BLaER1 treated with 17β-estradiol and CSF1 and Interleukin-3, amounts not matched to agents 10 nM and 100 nM (cell line): Measurements from ENCODE around the gene CPHXL2.

ENCODE experiments used
- H3K27ac ChIP-seq, 11 experiments: shearing (Covaris generic); formaldehyde crosslinking; 2 replicates each; pipeline ENCODE4 v1.8.1; 2022
- H3K27me3 ChIP-seq, 11 experiments: shearing (Covaris generic); formaldehyde crosslinking; 2 replicates each; pipeline ENCODE4 v1.8.1; 2022
- H3K36me3 ChIP-seq, 11 experiments: shearing (Covaris generic); formaldehyde crosslinking; 2 replicates each; pipeline ENCODE4 v1.8.1; 2022
- H3K4me1 ChIP-seq, 10 experiments: shearing (Covaris generic); formaldehyde crosslinking; 2 replicates each; pipeline ENCODE4 v1.8.1; 2022
- H3K4me2 ChIP-seq, 11 experiments: shearing (Covaris generic); formaldehyde crosslinking; 2 replicates each; pipeline ENCODE4 v1.8.1; 2022
- H3K4me3 ChIP-seq, 10 experiments: shearing (Covaris generic); formaldehyde crosslinking; 2 replicates each; pipeline ENCODE4 v1.8.1; 2022
- H3K9ac ChIP-seq, 11 experiments: shearing (Covaris generic); formaldehyde crosslinking; 2 replicates each; pipeline ENCODE4 v1.8.1; 2022
- H3K9me3 ChIP-seq, 11 experiments: shearing (Covaris generic); formaldehyde crosslinking; replicated peaks in 1 of 11; 2 replicates each; pipeline ENCODE4 v1.8.1; 2022
- H4K20me1 ChIP-seq, 11 experiments: shearing (Covaris generic); formaldehyde crosslinking; 2 replicates each; pipeline ENCODE4 v1.8.1; 2022
- Cebpa-rat ChIP-seq, 11 experiments: shearing (Covaris generic); IDR thresholded peaks; 2 replicates each; pipeline ENCODE4 v1.8.1; 2022

CPHXL2 gene

GRCh38 chr16:75628351-75628750 lies 48.5 kb downstream of the CPHXL2 start:
- Histone ChIP-seq H3K4me3 (peak overlapping the region in 1 of 10 experiments; percentile 38; a peak in 1 of 20 replicates), H3K36me3 (peaks cover 79 to 93% (median 91%) of the 10 kb centered on the region in 11 experiments), H4K20me1 (peaks cover 0 to 49% (median 23%) of the 10 kb centered on the region in 11 experiments; a peak in 12 of 22 replicates), H3K27me3 (no peaks in the 10 kb centered on the region), H3K4me2 (peak overlapping the region; percentile 31 to 81 (median 69); a peak in 21 of 22 replicates), H3K9ac (peak overlapping the region in 3 of 11 experiments; percentile 11 to 28 (median 27); a peak in 3 of 22 replicates), H3K4me1 (peaks cover 24 to 58% (median 42%) of the 10 kb centered on the region in 10 experiments), H3K9me3 (no peaks in the 10 kb centered on the region), H3K27ac (peak overlapping the region in 10 of 11 experiments; percentile 26 to 51 (median 36); a peak in 16 of 22 replicates)
- TF ChIP-seq Cebpa-rat (IDR thresholded peaks at IDR 0.05): no peak

- Histone ChIP-seq H3K9me3 (no peaks in the 10 kb centered on the region), H4K20me1 (peaks cover 0 to 48% (median 23%) of the 10 kb centered on the region in 11 experiments; a peak in 12 of 22 replicates), H3K9ac (peak overlapping the region in 4 of 11 experiments; percentile 0 to 28 (median 19); a peak in 4 of 22 replicates), H3K36me3 (peaks cover 74 to 88% (median 86%) of the 10 kb centered on the region in 11 experiments), H3K4me2 (peak overlapping the region; percentile 21 to 81 (median 69); a peak in 21 of 22 replicates), H3K4me1 (peaks cover 24 to 58% (median 42%) of the 10 kb centered on the region in 10 experiments), H3K4me3 (peak overlapping the region in 1 of 10 experiments; percentile 38; a peak in 2 of 20 replicates), H3K27me3 (no peaks in the 10 kb centered on the region), H3K27ac (peak overlapping the region in 10 of 11 experiments; percentile 26 to 51 (median 36); a peak in 16 of 22 replicates)
- TF ChIP-seq Cebpa-rat (IDR thresholded peaks at IDR 0.05): no peak
These were observed 49.0 kb downstream of the CPHXL2 start for GRCh38 chr16:75627851-75628250.

DNA sequence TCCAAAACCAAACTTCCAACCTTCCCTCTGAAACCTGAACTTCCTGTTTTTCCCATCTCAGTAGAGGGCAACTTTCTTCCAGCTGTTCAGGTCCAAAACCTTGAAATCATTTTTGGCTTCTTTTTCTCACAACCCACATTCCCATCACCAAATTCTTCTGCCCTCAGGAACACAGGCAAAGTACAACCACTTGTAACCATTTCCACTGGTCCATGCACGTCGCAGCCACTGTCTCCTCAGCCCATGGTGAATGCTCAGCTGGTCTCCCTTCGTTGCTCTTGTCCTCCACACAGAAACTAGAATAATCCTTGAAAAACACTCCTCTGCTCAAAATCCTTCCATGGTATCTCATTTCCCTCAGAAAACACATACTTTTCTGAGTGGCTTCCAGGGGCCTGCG lies 50.0 kb downstream of the CPHXL2 start:
- Histone ChIP-seq H3K4me3 (no peak overlapping the region), H3K4me1 (peaks cover 31 to 65% (median 49%) of the 10 kb centered on the region in 10 experiments), H3K4me2 (peak overlapping the region in 7 of 11 experiments; percentile 57 to 81 (median 75); a peak in 7 of 22 replicates), H4K20me1 (peaks cover 0 to 38% (median 19%) of the 10 kb centered on the region in 11 experiments; a peak in 12 of 22 replicates), H3K27ac (peak overlapping the region in 5 of 11 experiments; percentile 26 to 41 (median 35); a peak in 8 of 22 replicates), H3K9me3 (no peaks in the 10 kb centered on the region), H3K9ac (no peak overlapping the region), H3K27me3 (no peaks in the 10 kb centered on the region), H3K36me3 (peaks cover 63 to 77% (median 75%) of the 10 kb centered on the region in 11 experiments)
- no peak for TF ChIP-seq Cebpa-rat (IDR thresholded peaks at IDR 0.05)

DNA sequence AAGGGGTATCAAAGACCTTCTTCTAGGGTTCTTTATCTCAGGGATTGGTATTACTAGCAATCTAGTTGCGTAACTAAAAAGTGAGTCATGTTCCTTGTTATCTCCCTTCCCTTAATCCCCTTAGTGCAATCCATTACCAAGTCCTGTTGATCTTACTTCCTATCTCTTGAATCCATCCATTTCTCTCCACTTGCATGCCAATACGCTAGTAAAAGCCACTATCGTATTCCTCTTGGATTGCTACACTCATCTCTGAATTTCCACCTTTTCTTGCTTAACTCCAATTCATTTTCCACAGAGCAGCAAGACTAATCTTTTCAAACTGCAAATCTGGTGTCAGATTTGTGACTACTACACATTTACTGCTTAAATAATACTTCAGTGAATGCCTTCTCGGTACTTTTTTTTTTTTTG lies 51.9 kb downstream of the CPHXL2 start:
- Histone ChIP-seq H3K9me3 (no peaks in the 10 kb centered on the region), H3K9ac (peak overlapping the region in 1 of 11 experiments; percentile 13; a peak in 2 of 22 replicates), H3K27ac (0 out of 22 replicates have a peak overlapping the region, but pooled peaks of 1 of the 11 experiments have one; percentile 2), H3K36me3 (peaks cover 50 to 67% (median 63%) of the 10 kb centered on the region in 11 experiments), H3K4me1 (peaks cover 45 to 84% (median 65%) of the 10 kb centered on the region in 10 experiments), H4K20me1 (peaks cover 0 to 25% (median 18%) of the 10 kb centered on the region in 11 experiments; a peak in 12 of 22 replicates), H3K4me3 (no peak overlapping the region), H3K4me2 (peak overlapping the region in 4 of 11 experiments; percentile 29 to 45 (median 38); a peak in 7 of 22 replicates), H3K27me3 (no peaks in the 10 kb centered on the region)
- TF ChIP-seq Cebpa-rat (IDR thresholded peaks at IDR 0.05): peak in 2 of 11 experiments; percentile 21 to 22; a peak in 2 of 22 replicates

- Histone ChIP-seq H3K27ac (peak within 1 kb of the TSS; percentile 78 to 94 (median 88)), H3K4me1 (peaks cover 32 to 68% (median 50%) of the 10 kb centered on the region in 10 experiments), H3K9ac (peak within 1 kb of the TSS; percentile 86 to 95 (median 92)), H3K4me2 (peak within 1 kb of the TSS; percentile 83 to 96 (median 93)), H3K27me3 (no peaks in the 10 kb centered on the region), H3K36me3 (peaks cover 50 to 67% (median 63%) of the 10 kb centered on the region in 11 experiments), H4K20me1 (peaks cover 0 to 12% (median 7%) of the 10 kb centered on the region in 11 experiments; a peak in 10 of 22 replicates), H3K4me3 (peak within 1 kb of the TSS; percentile 72 to 85 (median 82)), H3K9me3 (no peaks in the 10 kb centered on the region)
- no peak for TF ChIP-seq Cebpa-rat (IDR thresholded peaks at IDR 0.05)
These were observed 53.8 kb downstream of the CPHXL2 start, which contains the start of gene ADAT1 for GRCh38 chr16:75622761-75623605. Gene ADAT1 (minus strand): TSS chr16:75623281. CDS start chr16:75620799, 2,482 bp downstream.

DNA sequence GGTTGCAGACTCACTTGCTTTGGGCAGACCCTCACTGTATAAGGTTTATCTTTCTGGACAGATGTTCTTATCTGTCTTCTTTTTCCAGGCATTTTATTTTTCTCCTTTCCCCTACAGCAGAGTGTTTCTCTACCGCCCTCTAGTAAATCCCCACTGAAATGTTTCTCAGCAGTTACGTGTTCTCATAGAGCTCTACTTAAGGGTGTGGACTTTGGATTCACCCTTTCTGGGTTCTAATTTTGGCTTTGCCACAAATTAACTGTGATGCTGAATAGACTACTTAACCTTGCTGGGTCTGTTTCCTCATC lies 55.7 kb downstream of the CPHXL2 start:
- H3K4me3 ChIP-seq: no peak overlapping the region

DNA sequence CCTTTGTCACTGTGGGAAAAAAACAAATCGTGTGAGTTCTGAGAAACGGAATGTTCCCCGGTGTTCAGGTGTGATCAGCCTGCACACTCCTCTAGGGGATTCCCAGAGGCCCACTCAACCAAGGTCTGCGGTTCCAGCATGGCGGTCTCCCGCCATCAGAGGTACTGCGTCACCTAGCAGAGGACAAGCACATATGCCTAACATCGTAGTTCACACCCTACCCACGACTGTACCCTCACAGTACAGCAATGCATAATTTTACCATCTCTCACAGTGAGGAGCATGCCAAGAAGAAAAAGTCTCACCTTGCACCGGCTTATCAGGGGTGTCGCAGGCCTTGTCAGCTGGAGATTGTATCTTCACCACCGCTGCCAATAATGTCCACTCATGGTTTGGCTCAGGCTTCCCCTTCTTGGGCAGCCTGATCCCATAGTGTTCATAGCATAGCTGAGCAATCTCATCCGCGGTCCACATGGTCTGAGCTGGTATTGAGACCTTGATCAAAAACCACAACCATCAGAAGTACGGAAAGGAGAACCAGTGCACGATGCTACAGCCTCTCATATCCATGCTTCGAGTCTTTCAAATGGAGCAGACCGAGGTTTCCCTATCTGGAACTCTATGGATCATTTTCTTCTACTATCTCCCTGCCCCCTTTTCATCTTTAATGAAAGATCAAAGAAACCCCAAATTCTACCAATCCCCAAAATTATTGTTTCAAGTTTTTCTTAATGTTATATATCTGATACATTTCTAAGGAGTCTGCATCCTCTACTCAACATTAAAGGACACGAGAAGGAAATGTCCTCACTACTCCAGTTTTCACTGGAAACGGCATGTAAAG lies 56.3 kb downstream of the CPHXL2 start:
- no peak for TF ChIP-seq Cebpa-rat (IDR thresholded peaks at IDR 0.05)
- H3K36me3 ChIP-seq: peaks cover 51 to 67% (median 63%) of the 10 kb centered on the region in 11 experiments
- no peaks in the 10 kb centered on the region for H3K27me3 ChIP-seq
- no peaks in the 10 kb centered on the region for H3K9me3 ChIP-seq
- H3K4me2 ChIP-seq: peak overlapping the region; percentile 83 to 96 (median 93); a peak in 14 of 22 replicates
- H3K4me1 ChIP-seq: peaks cover 20 to 47% (median 36%) of the 10 kb centered on the region in 10 experiments
- no peak overlapping the region for H3K27ac ChIP-seq
- H3K4me3 ChIP-seq: no peak overlapping the region
- H4K20me1 ChIP-seq: peaks cover 0 to 4% (median 0%) of the 10 kb centered on the region in 11 experiments; a peak in 1 of 22 replicates
- H3K9ac ChIP-seq: 0 out of 22 replicates have a peak overlapping the region, but pooled peaks of 2 of the 11 experiments have one; percentile 86 to 92

More for the DNA sequence above, 55.7 kb downstream of the CPHXL2 start:
- H3K9ac ChIP-seq: 0 out of 22 replicates have a peak overlapping the region, but pooled peaks of 2 of the 11 experiments have one; percentile 86 to 92
- H3K27ac ChIP-seq: no peak overlapping the region
- peaks cover 0 to 4% (median 0%) of the 10 kb centered on the region in 11 experiments; a peak in 1 of 22 replicates for H4K20me1 ChIP-seq
- peaks cover 20 to 52% (median 36%) of the 10 kb centered on the region in 10 experiments for H3K4me1 ChIP-seq
- no peaks in the 10 kb centered on the region for H3K9me3 ChIP-seq
- H3K27me3 ChIP-seq: no peaks in the 10 kb centered on the region
- peak overlapping the region; percentile 83 to 96 (median 93); a peak in 17 of 22 replicates for H3K4me2 ChIP-seq
- H3K36me3 ChIP-seq: peaks cover 51 to 67% (median 63%) of the 10 kb centered on the region in 11 experiments
- TF ChIP-seq Cebpa-rat (IDR thresholded peaks at IDR 0.05): no peak

GRCh38 chr16:75618780-75619179 lies 58.0 kb downstream of the CPHXL2 start:
- no peaks in the 10 kb centered on the region for H3K27me3 ChIP-seq
- peaks cover 67 to 70% (median 69%) of the 10 kb centered on the region in 11 experiments for H3K36me3 ChIP-seq
- H4K20me1 ChIP-seq: peaks cover 0 to 4% (median 0%) of the 10 kb centered on the region in 11 experiments; a peak in 1 of 22 replicates
- H3K27ac ChIP-seq: no peak overlapping the region
- TF ChIP-seq Cebpa-rat (IDR thresholded peaks at IDR 0.05): peak in 1 of 11 experiments; percentile 39; a peak in 3 of 22 replicates
- no peak overlapping the region for H3K4me2 ChIP-seq
- H3K9ac ChIP-seq: no peak overlapping the region
- peaks cover 18 to 33% (median 27%) of the 10 kb centered on the region in 10 experiments for H3K4me1 ChIP-seq
- H3K9me3 ChIP-seq: no peaks in the 10 kb centered on the region
- no peak overlapping the region for H3K4me3 ChIP-seq
